SK-N-SH (cell line): ENCODE results near the gene SLC24A4. TPM values are rescaled to one million over a fixed set of nuclear protein-coding genes. Genes with fewer than 3 reads are reported as not detected.

ENCODE experiments used
- CTCF ChIA-PET: fragments of 300-600, 350-600 bp; formaldehyde crosslinking; extraction: SDS; loops from one replicate; lab custom pipeline; 2021; lab: Yijun Ruan, JAX
- POLR2A ChIA-PET: fragments of 350-600 bp; sonication (Branson Sonifier 250); formaldehyde crosslinking; extraction: SDS; loops from one replicate; lab custom pipeline; 2020; ENCODE audit warnings: antibody characterized with exemption, inconsistent platforms; lab: Yijun Ruan, JAX
- DNase-seq: peaks from one replicate; pipeline ENCODE4 v3.0.0; 2012
- H2AFZ ChIP-seq: fragments of 200-600 bp; sonication (generic); 2 replicates; pipeline ENCODE4 v1.8.1; 2016; ENCODE audit warnings: antibody characterized with exemption, mild to moderate bottlenecking, low read depth
- H3F3A ChIP-seq: fragments of 200-600 bp; sonication (generic); replicated peaks from 2 replicates; pipeline ENCODE3; 2016; ENCODE audit warnings: antibody characterized with exemption, mild to moderate bottlenecking; ENCODE audit not compliant: insufficient read depth
- H3K27ac ChIP-seq, 2 experiments: fragments of 200-500 bp in 1 of 2; fragments of 200-600 bp in 1 of 2; sonication (Bioruptor generic) in 1 of 2; sonication (generic), shearing (Covaris generic) in 1 of 2; 2 replicates each; pipeline versions ENCODE4 v1.5.1 to v1.6.1; 2014 to 2016; ENCODE audit warnings: low read depth in 2 of 2, inconsistent platforms in 1 of 2, low read length in 1 of 2, mild to moderate bottlenecking in 1 of 2, mixed read lengths in 1 of 2
- H3K27me3 ChIP-seq: fragments of 200-600 bp; sonication (generic), shearing (Covaris generic); 2 replicates; pipeline ENCODE4 v1.6.1; 2016; ENCODE audit warnings: mixed run types; ENCODE audit not compliant: insufficient read depth
- H3K36me3 ChIP-seq, 2 experiments: fragments of 200-500 bp in 1 of 2; fragments of 200-600 bp in 1 of 2; sonication (Bioruptor generic) in 1 of 2; sonication (generic) in 1 of 2; replicated peaks in 1 of 2; 2 replicates each; pipeline versions ENCODE3 to v1.5.1; 2014 to 2016; ENCODE audit warnings: low read length in 1 of 2, mild to moderate bottlenecking in 1 of 2; ENCODE audit not compliant: insufficient read depth in 2 of 2, control insufficient read depth in 1 of 2
- H3K4me1 ChIP-seq, 2 experiments: fragments of 200-500 bp in 1 of 2; fragments of 200-600 bp in 1 of 2; sonication (Bioruptor generic) in 1 of 2; sonication (generic), shearing (Covaris generic) in 1 of 2; 2 replicates each; pipeline versions ENCODE4 v1.5.1 to v1.6.1; 2014 to 2016; ENCODE audit warnings: low read depth in 1 of 2, low read length in 1 of 2, mixed run types in 1 of 2; ENCODE audit not compliant: insufficient read depth in 2 of 2, control insufficient read depth in 1 of 2
- H3K4me2 ChIP-seq: fragments of 200-600 bp; sonication (generic), shearing (Covaris generic); 2 replicates; pipeline ENCODE4 v1.6.1; 2017; ENCODE audit warnings: mixed run types
- H3K4me3 ChIP-seq, 2 experiments: fragments of 200-500 bp in 1 of 2; fragments of 200-600 bp in 1 of 2; sonication (Bioruptor generic) in 1 of 2; sonication (generic), shearing (Covaris generic) in 1 of 2; 2 replicates each; pipeline versions ENCODE4 v1.5.1 to v1.8.1; 2014 to 2016; ENCODE audit warnings: low read depth in 2 of 2, inconsistent platforms in 1 of 2, low read length in 1 of 2, mild to moderate bottlenecking in 1 of 2, mixed read lengths in 1 of 2, moderate library complexity in 1 of 2
- H3K79me2 ChIP-seq: fragments of 200-600 bp; sonication (generic); 2 replicates; pipeline ENCODE4 v1.8.1; 2017; ENCODE audit warnings: mild to moderate bottlenecking; ENCODE audit not compliant: insufficient read depth
- H3K9ac ChIP-seq: fragments of 200-600 bp; sonication (generic); 2 replicates; pipeline ENCODE4 v1.6.1; 2017; ENCODE audit warnings: mixed run types
- H3K9me2 ChIP-seq: fragments of 200-600 bp; sonication (generic); 2 replicates; pipeline ENCODE4 v1.6.1; 2017; ENCODE audit warnings: mixed run types
- H3K9me3 ChIP-seq: fragments of 200-600 bp; sonication (generic); 2 replicates; pipeline ENCODE4 v1.6.1; 2017; ENCODE audit warnings: mixed run types, mild to moderate bottlenecking, moderate library complexity
- H4K20me1 ChIP-seq: fragments of 200-600 bp; sonication (generic); 2 replicates; pipeline ENCODE4 v1.6.1; 2017; ENCODE audit warnings: mild to moderate bottlenecking, mixed run types; ENCODE audit not compliant: insufficient read depth
- CHD2 ChIP-seq: fragments of 150-350 bp; IDR thresholded peaks from 2 replicates; pipeline ENCODE4 v1.6.1; 2018; ENCODE audit warnings: low read length; ENCODE audit not compliant: partially characterized antibody
- EP300 ChIP-seq, 2 experiments: IDR thresholded peaks; 2 replicates each; pipeline versions ENCODE4 v1.4.0 to v1.6.1; 2012; ENCODE audit warnings: borderline replicate concordance in 1 of 2, low read depth in 1 of 2, low read length in 1 of 2
- FOXJ3 ChIP-seq: sonication (generic); formaldehyde crosslinking; IDR thresholded peaks from 2 replicates; pipeline ENCODE4 v1.5.1; 2020; ENCODE audit warnings: mild to moderate bottlenecking, missing genetic modification reagents
- FOXM1 ChIP-seq: IDR thresholded peaks from 2 replicates; pipeline ENCODE4 v1.4.0; 2012; ENCODE audit warnings: low read depth, mild to moderate bottlenecking
- MAX ChIP-seq: IDR thresholded peaks from 2 replicates; pipeline ENCODE4 v1.4.0; 2012; ENCODE audit warnings: low read depth
- MXI1 ChIP-seq: IDR thresholded peaks from 2 replicates; pipeline ENCODE4 v1.6.1; 2012; ENCODE audit warnings: mild to moderate bottlenecking, low read depth, low read length, improper control_type of control experiment
- NFIC ChIP-seq: IDR thresholded peaks from 2 replicates; pipeline ENCODE4 v1.4.0; 2012; ENCODE audit warnings: borderline replicate concordance
- NRF1 ChIP-seq: IDR thresholded peaks from 2 replicates; pipeline ENCODE4 v1.6.1; 2012; ENCODE audit warnings: low read depth, mild to moderate bottlenecking, low read length
- PBX3 ChIP-seq: IDR thresholded peaks from 2 replicates; pipeline ENCODE4; 2012
- RCOR1 ChIP-seq: fragments of 150-350 bp; IDR thresholded peaks from 2 replicates; pipeline ENCODE4 v1.6.1; 2017; ENCODE audit warnings: antibody characterized with exemption, low read length
- RFX5 ChIP-seq: IDR thresholded peaks from 2 replicates; pipeline ENCODE4 v1.6.1; 2012; ENCODE audit warnings: mild to moderate bottlenecking, improper control_type of control experiment, low read length
- RXRA ChIP-seq: IDR thresholded peaks from 2 replicates; pipeline ENCODE4 v1.4.0; 2012; ENCODE audit warnings: low read depth, mild to moderate bottlenecking, borderline replicate concordance
- SIN3A ChIP-seq: IDR thresholded peaks from 2 replicates; pipeline ENCODE4 v1.6.1; 2012; ENCODE audit warnings: low read depth, mild to moderate bottlenecking, low read length, moderate library complexity, borderline replicate concordance
- SMC3 ChIP-seq: IDR thresholded peaks from 2 replicates; pipeline ENCODE4 v1.6.1; 2012; ENCODE audit warnings: low read depth, low read length, improper control_type of control experiment
- TAF1 ChIP-seq: IDR thresholded peaks from 2 replicates; pipeline ENCODE4 v1.6.1; 2012; ENCODE audit warnings: low read depth, mild to moderate bottlenecking, low read length, moderate library complexity, borderline replicate concordance
- WGBS: methylation state at CpG from one replicate; pipeline ENCODE4 v1.1.6; 2017; ENCODE audit warnings: low lambda C conversion rate; 5-methylcytosine and 5-hydroxymethylcytosine counted together
- polyA plus RNA-seq, 3 experiments: library from polyadenylated mRNA; depleted of rRNA; stranded (reverse); fragments of >200 nt; gene quantifications; 2 replicates each; pipeline ENCODE4 v1.2.3, GENCODE V29; 2012
- TF ChIP-seq, protein P1 (sequence below): IDR thresholded peaks from 2 replicates; pipeline ENCODE4 v1.6.1; 2012; ENCODE audit warnings: mild to moderate bottlenecking, low read depth, low read length, moderate library complexity
- TF ChIP-seq, protein P2 (sequence below): fragments of 200-600 bp; sonication (generic); IDR thresholded peaks from 2 replicates; pipeline ENCODE4 v1.6.1; 2017; ENCODE audit warnings: antibody characterized with exemption, mild to moderate bottlenecking, moderate library complexity
- TF ChIP-seq, protein P3 (sequence below): IDR thresholded peaks from 2 replicates; pipeline ENCODE4 v1.4.0; 2012; ENCODE audit warnings: low read depth, borderline replicate concordance

Gene SLC24A4
- polyA plus RNA-seq, 1 of the 3 experiments (the other 2 are of a cell fraction): 0.07 TPM

DNA sequence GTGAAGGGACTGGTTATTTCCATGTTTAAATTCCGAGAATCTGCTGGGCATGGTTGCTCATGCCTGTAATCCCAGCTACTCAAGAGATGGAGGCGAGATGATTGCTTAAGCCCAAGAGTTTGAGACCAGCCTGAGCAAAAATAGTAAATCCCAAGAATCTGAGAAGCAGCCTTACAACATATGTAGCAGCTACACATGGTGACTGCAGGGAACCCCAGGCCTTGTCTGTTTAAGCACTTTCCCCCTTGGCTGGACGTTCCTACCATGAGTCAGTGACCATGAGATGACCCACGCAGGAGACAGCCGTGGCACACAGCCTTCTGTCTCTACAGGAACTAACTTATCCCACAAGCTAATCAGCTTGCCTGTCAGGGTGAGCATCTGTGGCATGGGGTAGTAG, 5.5 kb upstream of the SLC24A4 start (continued):
- TF ChIP-seq FOXJ3: no peak
- TF ChIP-seq, protein P1, sequence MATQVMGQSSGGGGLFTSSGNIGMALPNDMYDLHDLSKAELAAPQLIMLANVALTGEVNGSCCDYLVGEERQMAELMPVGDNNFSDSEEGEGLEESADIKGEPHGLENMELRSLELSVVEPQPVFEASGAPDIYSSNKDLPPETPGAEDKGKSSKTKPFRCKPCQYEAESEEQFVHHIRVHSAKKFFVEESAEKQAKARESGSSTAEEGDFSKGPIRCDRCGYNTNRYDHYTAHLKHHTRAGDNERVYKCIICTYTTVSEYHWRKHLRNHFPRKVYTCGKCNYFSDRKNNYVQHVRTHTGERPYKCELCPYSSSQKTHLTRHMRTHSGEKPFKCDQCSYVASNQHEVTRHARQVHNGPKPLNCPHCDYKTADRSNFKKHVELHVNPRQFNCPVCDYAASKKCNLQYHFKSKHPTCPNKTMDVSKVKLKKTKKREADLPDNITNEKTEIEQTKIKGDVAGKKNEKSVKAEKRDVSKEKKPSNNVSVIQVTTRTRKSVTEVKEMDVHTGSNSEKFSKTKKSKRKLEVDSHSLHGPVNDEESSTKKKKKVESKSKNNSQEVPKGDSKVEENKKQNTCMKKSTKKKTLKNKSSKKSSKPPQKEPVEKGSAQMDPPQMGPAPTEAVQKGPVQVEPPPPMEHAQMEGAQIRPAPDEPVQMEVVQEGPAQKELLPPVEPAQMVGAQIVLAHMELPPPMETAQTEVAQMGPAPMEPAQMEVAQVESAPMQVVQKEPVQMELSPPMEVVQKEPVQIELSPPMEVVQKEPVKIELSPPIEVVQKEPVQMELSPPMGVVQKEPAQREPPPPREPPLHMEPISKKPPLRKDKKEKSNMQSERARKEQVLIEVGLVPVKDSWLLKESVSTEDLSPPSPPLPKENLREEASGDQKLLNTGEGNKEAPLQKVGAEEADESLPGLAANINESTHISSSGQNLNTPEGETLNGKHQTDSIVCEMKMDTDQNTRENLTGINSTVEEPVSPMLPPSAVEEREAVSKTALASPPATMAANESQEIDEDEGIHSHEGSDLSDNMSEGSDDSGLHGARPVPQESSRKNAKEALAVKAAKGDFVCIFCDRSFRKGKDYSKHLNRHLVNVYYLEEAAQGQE: no peak

- CTCF ChIA-PET: interaction anchor here (1.2 kb wide), 1 partner anchor 11 kb away, joined by 4 read pairs; no protein-coding TSS in a partner anchor
These were observed 1.3 kb upstream of the SLC24A4 start for GRCh38 chr14:92321701-92322100.

GRCh38 chr14:92322516-92322915, 449 bp upstream of the SLC24A4 start:
- ChIA-PET CTCF (no interaction called here), POLR2A (no interaction called here)
- H3K4me2 ChIP-seq: peak overlapping the region; percentile 52; the same call in 1 of the 2 replicates
- TF ChIP-seq FOXM1: no peak
- no peak for TF ChIP-seq RXRA
- no peak for TF ChIP-seq NRF1
- TF ChIP-seq MXI1: no peak
- TF ChIP-seq RCOR1: no peak
- no peak for TF ChIP-seq SIN3A
- no peak for TF ChIP-seq SMC3
- TF ChIP-seq RFX5: no peak
- TF ChIP-seq CHD2: no peak
- TF ChIP-seq EP300 (IDR thresholded peaks at IDR 0.05; ENCODE audit: borderline replicate concordance in 1 of 2, low read depth in 1 of 2, low read length in 1 of 2): no peak
- no peak for TF ChIP-seq TAF1
- TF ChIP-seq, protein P2, sequence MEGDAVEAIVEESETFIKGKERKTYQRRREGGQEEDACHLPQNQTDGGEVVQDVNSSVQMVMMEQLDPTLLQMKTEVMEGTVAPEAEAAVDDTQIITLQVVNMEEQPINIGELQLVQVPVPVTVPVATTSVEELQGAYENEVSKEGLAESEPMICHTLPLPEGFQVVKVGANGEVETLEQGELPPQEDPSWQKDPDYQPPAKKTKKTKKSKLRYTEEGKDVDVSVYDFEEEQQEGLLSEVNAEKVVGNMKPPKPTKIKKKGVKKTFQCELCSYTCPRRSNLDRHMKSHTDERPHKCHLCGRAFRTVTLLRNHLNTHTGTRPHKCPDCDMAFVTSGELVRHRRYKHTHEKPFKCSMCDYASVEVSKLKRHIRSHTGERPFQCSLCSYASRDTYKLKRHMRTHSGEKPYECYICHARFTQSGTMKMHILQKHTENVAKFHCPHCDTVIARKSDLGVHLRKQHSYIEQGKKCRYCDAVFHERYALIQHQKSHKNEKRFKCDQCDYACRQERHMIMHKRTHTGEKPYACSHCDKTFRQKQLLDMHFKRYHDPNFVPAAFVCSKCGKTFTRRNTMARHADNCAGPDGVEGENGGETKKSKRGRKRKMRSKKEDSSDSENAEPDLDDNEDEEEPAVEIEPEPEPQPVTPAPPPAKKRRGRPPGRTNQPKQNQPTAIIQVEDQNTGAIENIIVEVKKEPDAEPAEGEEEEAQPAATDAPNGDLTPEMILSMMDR: no peak
- TF ChIP-seq NFIC: no peak
- no peak for TF ChIP-seq PBX3
- no peak for TF ChIP-seq MAX
- TF ChIP-seq, protein P3, sequence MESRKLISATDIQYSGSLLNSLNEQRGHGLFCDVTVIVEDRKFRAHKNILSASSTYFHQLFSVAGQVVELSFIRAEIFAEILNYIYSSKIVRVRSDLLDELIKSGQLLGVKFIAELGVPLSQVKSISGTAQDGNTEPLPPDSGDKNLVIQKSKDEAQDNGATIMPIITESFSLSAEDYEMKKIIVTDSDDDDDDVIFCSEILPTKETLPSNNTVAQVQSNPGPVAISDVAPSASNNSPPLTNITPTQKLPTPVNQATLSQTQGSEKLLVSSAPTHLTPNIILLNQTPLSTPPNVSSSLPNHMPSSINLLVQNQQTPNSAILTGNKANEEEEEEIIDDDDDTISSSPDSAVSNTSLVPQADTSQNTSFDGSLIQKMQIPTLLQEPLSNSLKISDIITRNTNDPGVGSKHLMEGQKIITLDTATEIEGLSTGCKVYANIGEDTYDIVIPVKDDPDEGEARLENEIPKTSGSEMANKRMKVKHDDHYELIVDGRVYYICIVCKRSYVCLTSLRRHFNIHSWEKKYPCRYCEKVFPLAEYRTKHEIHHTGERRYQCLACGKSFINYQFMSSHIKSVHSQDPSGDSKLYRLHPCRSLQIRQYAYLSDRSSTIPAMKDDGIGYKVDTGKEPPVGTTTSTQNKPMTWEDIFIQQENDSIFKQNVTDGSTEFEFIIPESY: no peak

More at GRCh38 chr14:92321701-92322100, 1.3 kb upstream of the SLC24A4 start:
- no peaks in the 10 kb centered on the region for H3K9me3 ChIP-seq
- H3K9me2 ChIP-seq: no peaks in the 10 kb centered on the region
- no peak overlapping the region for H3K4me3 ChIP-seq
- H2AFZ ChIP-seq: no peak overlapping the region
- H3K36me3 ChIP-seq: no peaks in the 10 kb centered on the region
- peaks cover 78% of the 10 kb centered on the region for H3K27me3 ChIP-seq
- 5% methylated on average over 6 of the region's 6 CpGs for WGBS
- H3K4me2 ChIP-seq: no peak overlapping the region
- H3K27ac ChIP-seq: no peak overlapping the region
- POLR2A ChIA-PET: no interaction called here
- H4K20me1 ChIP-seq: no peaks in the 10 kb centered on the region
- no peak overlapping the region for H3K9ac ChIP-seq
- H3F3A ChIP-seq: no peaks in the 10 kb centered on the region
- DNase-seq: no peak
- no peak for TF ChIP-seq FOXJ3
- H3K79me2 ChIP-seq: no peaks in the 10 kb centered on the region
- H3K4me1 ChIP-seq: no peaks in the 10 kb centered on the region

More at GRCh38 chr14:92322516-92322915, 449 bp upstream of the SLC24A4 start:
- no peaks in the 10 kb centered on the region for H4K20me1 ChIP-seq
- no peaks in the 10 kb centered on the region for H3K79me2 ChIP-seq
- no peak overlapping the region for H3K9ac ChIP-seq
- H3K36me3 ChIP-seq: no peaks in the 10 kb centered on the region
- H3K9me2 ChIP-seq: no peaks in the 10 kb centered on the region
- H2AFZ ChIP-seq: no peak overlapping the region
- 5% methylated on average over 11 of the region's 23 CpGs for WGBS
- H3F3A ChIP-seq: no peaks in the 10 kb centered on the region
- no peaks in the 10 kb centered on the region for H3K4me1 ChIP-seq
- H3K9me3 ChIP-seq: no peaks in the 10 kb centered on the region
- no peak overlapping the region for H3K27ac ChIP-seq
- peaks cover 87% of the 10 kb centered on the region for H3K27me3 ChIP-seq
- no peak for DNase-seq
- H3K4me3 ChIP-seq: no peak overlapping the region
